ENCODE results near the gene RAPGEF5.

Gene RAPGEF5

DNA sequence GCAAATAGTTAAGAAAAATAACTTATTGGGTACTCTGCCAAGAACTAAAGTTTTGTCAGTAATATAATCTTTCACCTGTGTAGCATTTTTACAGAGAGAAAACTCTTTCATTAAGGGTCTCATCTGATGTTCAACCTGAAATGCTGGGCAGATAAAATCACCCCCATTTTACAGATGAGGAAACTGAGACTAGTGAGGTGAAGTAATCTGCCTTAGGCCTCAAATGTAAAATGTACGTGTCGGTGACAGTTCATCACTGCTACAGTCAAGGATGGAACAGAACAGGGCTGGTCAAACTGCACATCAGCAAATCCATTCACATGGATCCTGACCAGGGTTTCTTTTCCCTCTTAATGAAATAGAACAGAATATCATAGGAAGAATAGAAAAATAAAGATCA is 121.8 kb downstream of the RAPGEF5 start:
- no peaks in the 10 kb centered on the region for H3K79me1 ChIP-seq (ENCODE audit: low read length)
- no peak overlapping the region for H4K8ac ChIP-seq (ENCODE audit: low read depth, low read length)
- no peak overlapping the region for H4K12ac ChIP-seq (ENCODE audit: low read depth, low read length)
- H2BK12ac ChIP-seq (ENCODE audit: low read length), result no peak overlapping the region
- no peak overlapping the region for H4K91ac ChIP-seq (ENCODE audit: low read depth, low read length)
- H2BK120ac ChIP-seq (ENCODE audit: insufficient read depth, low read length, poor library complexity), result no peak overlapping the region
- no peaks in the 10 kb centered on the region for H3K36me3 ChIP-seq (ENCODE audit: control insufficient read depth in 1 of 2, insufficient read depth in 2 of 2, low read length in 2 of 2)
- H3K27ac ChIP-seq (ENCODE audit: low read depth, low read length), result no peak overlapping the region
- DNase-seq, result no peak
- H3K4me2 ChIP-seq (ENCODE audit: low read length), result no peak overlapping the region
- H3K23ac ChIP-seq (ENCODE audit: low read length), result no peak overlapping the region
- no CpG with 5 or more reads among the region's 2 CpGs for WGBS (ENCODE audit: extremely low coverage, insufficient coverage, insufficient read length)
- H2AFZ ChIP-seq (ENCODE audit: insufficient read depth, low read length, poor library complexity), result no peak overlapping the region
- no peak overlapping the region for H3K9ac ChIP-seq (ENCODE audit: low read length)
- no peak overlapping the region for H2AK5ac ChIP-seq (ENCODE audit: low read length)
- no peak overlapping the region for H3K4me3 ChIP-seq (ENCODE audit: low read depth, low read length)
- peaks cover 8 to 9% of the 10 kb centered on the region in 2 experiments for H3K4me1 ChIP-seq (ENCODE audit: control insufficient read depth in 1 of 2, insufficient read depth in 2 of 2, low read length in 2 of 2)
- H3K14ac ChIP-seq (ENCODE audit: low read length), result no peak overlapping the region
- no peaks in the 10 kb centered on the region for H3K9me3 ChIP-seq (ENCODE audit: insufficient read depth, low read depth, low read length)
- no peaks in the 10 kb centered on the region for H3K27me3 ChIP-seq (ENCODE audit: insufficient read depth, low read length)
- H3K79me2 ChIP-seq (ENCODE audit: control insufficient read depth, insufficient read depth, low read length, poor library complexity), result no peaks in the 10 kb centered on the region
- no peak overlapping the region for H3K4ac ChIP-seq (ENCODE audit: low read depth, low read length)
- H2BK5ac ChIP-seq (ENCODE audit: low read depth, low read length, poor library complexity), result no peak overlapping the region
- no peak overlapping the region for H3K18ac ChIP-seq (ENCODE audit: low read length)

DNA sequence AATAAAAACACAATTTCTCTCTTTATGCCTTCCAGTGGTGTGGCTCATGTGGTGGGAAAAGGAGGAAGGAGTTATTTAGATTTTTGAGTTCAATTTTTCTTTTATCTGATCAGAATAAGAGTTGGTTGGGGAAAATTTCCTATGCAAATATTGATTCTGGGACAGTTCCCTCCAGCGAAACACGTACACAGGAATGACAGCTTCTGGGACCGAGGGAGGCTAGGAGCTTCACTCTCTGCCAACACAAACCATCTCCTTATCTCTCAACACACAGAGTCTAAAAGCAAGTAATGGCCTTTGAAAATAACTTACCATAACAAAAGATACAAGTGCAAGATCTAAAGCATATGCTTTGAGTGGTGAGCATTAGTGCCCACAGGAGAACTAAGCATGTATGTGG is 122.7 kb downstream of the RAPGEF5 start:
- no peaks in the 10 kb centered on the region for H3K9me3 ChIP-seq (ENCODE audit: insufficient read depth, low read depth, low read length)
- H3K27me3 ChIP-seq (ENCODE audit: insufficient read depth, low read length), result no peaks in the 10 kb centered on the region
- H4K8ac ChIP-seq (ENCODE audit: low read depth, low read length), result no peak overlapping the region
- H4K12ac ChIP-seq (ENCODE audit: low read depth, low read length), result no peak overlapping the region
- H2AFZ ChIP-seq (ENCODE audit: insufficient read depth, low read length, poor library complexity), result no peak overlapping the region
- H3K18ac ChIP-seq (ENCODE audit: low read length), result no peak overlapping the region
- H4K91ac ChIP-seq (ENCODE audit: low read depth, low read length), result no peak overlapping the region
- no peak overlapping the region for H2BK5ac ChIP-seq (ENCODE audit: low read depth, low read length, poor library complexity)
- H3K14ac ChIP-seq (ENCODE audit: low read length), result no peak overlapping the region
- no peak overlapping the region for H2BK12ac ChIP-seq (ENCODE audit: low read length)
- H3K36me3 ChIP-seq (ENCODE audit: control insufficient read depth in 1 of 2, insufficient read depth in 2 of 2, low read length in 2 of 2), result no peaks in the 10 kb centered on the region
- no peak overlapping the region for H3K4me2 ChIP-seq (ENCODE audit: low read length)
- H2BK120ac ChIP-seq (ENCODE audit: insufficient read depth, low read length, poor library complexity), result no peak overlapping the region
- H3K4ac ChIP-seq (ENCODE audit: low read depth, low read length), result no peak overlapping the region
- no CpG with 5 or more reads among the region's 3 CpGs for WGBS (ENCODE audit: extremely low coverage, insufficient coverage, insufficient read length)
- H3K4me1 ChIP-seq (ENCODE audit: control insufficient read depth in 1 of 2, insufficient read depth in 2 of 2, low read length in 2 of 2), result peaks cover 8 to 9% of the 10 kb centered on the region in 2 experiments
- H2AK5ac ChIP-seq (ENCODE audit: low read length), result no peak overlapping the region
- H3K9ac ChIP-seq (ENCODE audit: low read length), result no peak overlapping the region
- no peak for DNase-seq
- H3K79me2 ChIP-seq (ENCODE audit: control insufficient read depth, insufficient read depth, low read length, poor library complexity), result no peaks in the 10 kb centered on the region
- H3K27ac ChIP-seq (ENCODE audit: low read depth, low read length), result no peak overlapping the region
- no peak overlapping the region for H3K4me3 ChIP-seq (ENCODE audit: low read depth, low read length)
- H3K23ac ChIP-seq (ENCODE audit: low read length), result no peak overlapping the region
- H3K79me1 ChIP-seq (ENCODE audit: low read length), result no peaks in the 10 kb centered on the region

DNA sequence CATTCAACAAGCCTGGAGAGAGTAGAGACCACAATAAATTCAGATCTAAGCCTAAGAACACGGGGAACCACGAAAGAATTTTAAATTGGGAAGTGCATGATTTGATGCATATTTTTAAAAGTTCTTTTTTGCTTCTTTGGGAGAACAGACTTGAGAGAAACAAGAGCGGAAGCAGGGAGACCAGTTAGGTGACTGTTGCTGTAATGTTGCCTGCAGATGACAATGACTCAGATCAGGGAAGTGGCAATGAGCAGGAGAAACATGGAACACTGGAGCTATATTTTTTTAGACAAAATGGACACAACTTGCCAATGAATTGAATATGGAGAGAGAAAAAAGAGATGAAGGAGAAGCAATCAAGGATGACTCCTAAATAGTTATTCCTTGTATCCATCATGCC is 125.1 kb downstream of the RAPGEF5 start:
- no peak overlapping the region for H3K4ac ChIP-seq (ENCODE audit: low read depth, low read length)
- peaks cover 5 to 6% of the 10 kb centered on the region in 2 experiments for H3K4me1 ChIP-seq (ENCODE audit: control insufficient read depth in 1 of 2, insufficient read depth in 2 of 2, low read length in 2 of 2)
- H4K8ac ChIP-seq (ENCODE audit: low read depth, low read length), result no peak overlapping the region
- no peak overlapping the region for H2BK12ac ChIP-seq (ENCODE audit: low read length)
- H3K27me3 ChIP-seq (ENCODE audit: insufficient read depth, low read length), result no peaks in the 10 kb centered on the region
- H2AFZ ChIP-seq (ENCODE audit: insufficient read depth, low read length, poor library complexity), result no peak overlapping the region
- WGBS (ENCODE audit: extremely low coverage, insufficient coverage, insufficient read length), result no CpG with 5 or more reads among the region's 3 CpGs
- H3K79me2 ChIP-seq (ENCODE audit: control insufficient read depth, insufficient read depth, low read length, poor library complexity), result no peaks in the 10 kb centered on the region
- H3K79me1 ChIP-seq (ENCODE audit: low read length), result no peaks in the 10 kb centered on the region
- H3K9me3 ChIP-seq (ENCODE audit: insufficient read depth, low read depth, low read length), result no peaks in the 10 kb centered on the region
- peak; percentile 12 to 58 for DNase-seq
- no peak overlapping the region for H4K91ac ChIP-seq (ENCODE audit: low read depth, low read length)
- no peak overlapping the region for H2AK5ac ChIP-seq (ENCODE audit: low read length)
- H3K18ac ChIP-seq (ENCODE audit: low read length), result no peak overlapping the region
- no peak overlapping the region for H3K27ac ChIP-seq (ENCODE audit: low read depth, low read length)
- no peak overlapping the region for H2BK5ac ChIP-seq (ENCODE audit: low read depth, low read length, poor library complexity)
- H3K9ac ChIP-seq (ENCODE audit: low read length), result no peak overlapping the region
- H3K4me3 ChIP-seq (ENCODE audit: low read depth, low read length), result no peak overlapping the region
- H4K12ac ChIP-seq (ENCODE audit: low read depth, low read length), result no peak overlapping the region
- no peak overlapping the region for H3K14ac ChIP-seq (ENCODE audit: low read length)
- no peak overlapping the region for H2BK120ac ChIP-seq (ENCODE audit: insufficient read depth, low read length, poor library complexity)
- H3K4me2 ChIP-seq (ENCODE audit: low read length), result no peak overlapping the region
- no peaks in the 10 kb centered on the region for H3K36me3 ChIP-seq (ENCODE audit: control insufficient read depth in 1 of 2, insufficient read depth in 2 of 2, low read length in 2 of 2)
- H3K23ac ChIP-seq (ENCODE audit: low read length), result no peak overlapping the region

DNA sequence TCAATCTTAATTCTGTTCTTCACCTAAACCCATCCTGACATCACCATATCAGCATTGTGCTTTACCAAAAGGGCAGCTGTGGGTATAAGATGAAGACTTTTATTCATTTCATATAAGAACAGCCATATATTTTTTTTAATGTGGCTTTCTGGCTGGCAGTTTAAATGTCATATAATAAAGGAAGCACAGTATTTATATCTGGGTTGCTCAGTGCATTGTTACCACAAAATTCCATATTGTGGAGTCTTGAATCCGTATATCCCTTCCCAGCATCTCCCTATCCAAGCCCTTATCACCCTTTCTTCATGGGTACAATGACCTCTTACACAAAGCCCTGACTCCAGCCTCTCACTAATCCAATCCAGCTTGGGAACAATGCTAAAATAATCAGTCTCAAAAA is 125.8 kb downstream of the RAPGEF5 start:
- H4K8ac ChIP-seq (ENCODE audit: low read depth, low read length), result no peak overlapping the region
- WGBS (ENCODE audit: extremely low coverage, insufficient coverage, insufficient read length), result no CpG with 5 or more reads among the region's 1 CpG

More for the DNA sequence above, 125.8 kb downstream of the RAPGEF5 start:
- Histone ChIP-seq H3K9me3 (ENCODE audit: insufficient read depth, low read depth, low read length) (no peaks in the 10 kb centered on the region), H3K14ac (ENCODE audit: low read length) (no peak overlapping the region), H3K4me3 (ENCODE audit: low read depth, low read length) (no peak overlapping the region), H2AK5ac (ENCODE audit: low read length) (no peak overlapping the region), H3K79me1 (ENCODE audit: low read length) (no peaks in the 10 kb centered on the region), H3K27ac (ENCODE audit: low read depth, low read length) (no peak overlapping the region), H4K91ac (ENCODE audit: low read depth, low read length) (no peak overlapping the region), H3K36me3 (ENCODE audit: control insufficient read depth in 1 of 2, insufficient read depth in 2 of 2, low read length in 2 of 2) (no peaks in the 10 kb centered on the region), H2AFZ (ENCODE audit: insufficient read depth, low read length, poor library complexity) (no peak overlapping the region), H2BK12ac (ENCODE audit: low read length) (no peak overlapping the region), H3K18ac (ENCODE audit: low read length) (no peak overlapping the region), H3K4me2 (ENCODE audit: low read length) (no peak overlapping the region), H3K4me1 (ENCODE audit: control insufficient read depth in 1 of 2, insufficient read depth in 2 of 2, low read length in 2 of 2) (no peaks in the 10 kb centered on the region), H2BK120ac (ENCODE audit: insufficient read depth, low read length, poor library complexity) (no peak overlapping the region), H3K27me3 (ENCODE audit: insufficient read depth, low read length) (no peaks in the 10 kb centered on the region), H3K4ac (ENCODE audit: low read depth, low read length) (no peak overlapping the region), H3K79me2 (ENCODE audit: control insufficient read depth, insufficient read depth, low read length, poor library complexity) (no peaks in the 10 kb centered on the region), H4K12ac (ENCODE audit: low read depth, low read length) (no peak overlapping the region), H3K9ac (ENCODE audit: low read length) (no peak overlapping the region), H3K23ac (ENCODE audit: low read length) (no peak overlapping the region), H2BK5ac (ENCODE audit: low read depth, low read length, poor library complexity) (no peak overlapping the region)
- no peak for DNase-seq

Measured in trophoblast cell (in vitro differentiated cells and primary cell).